Natural killer cell (primary cell): ENCODE results near the gene TRIM26. TPM values are rescaled to one million over a fixed set of nuclear protein-coding genes. Genes with fewer than 3 reads are reported as not detected.
A peak's percentile ranks its signal among the peaks of the same experiment; 100 is the strongest.

Experiments used
- ATAC-seq, 3 donors: fragments of 150-1000 bp in 2 of 3; fragments of 200-7000 bp in 1 of 3; cut with Tn5 transposase; 1 replicate in 1 of 3; 2 replicates in 2 of 3; pipeline ENCODE4 v1.10.0; 2021; ENCODE audit warnings: mild to moderate bottlenecking in 2 of 3, moderate library complexity in 2 of 3
- DNase-seq, 2 donors: peaks; one replicate each; pipeline versions ENCODE4 v3.0.0 to v3.0.0-alpha.2; 2013 to 2021; ENCODE audit warnings: mixed read lengths in 1 of 2
- H3K27ac ChIP-seq: one replicate; pipeline ENCODE4 v1.5.1; 2013; ENCODE audit warnings: mild to moderate bottlenecking, low read length
- H3K27me3 ChIP-seq: one replicate; pipeline ENCODE4 v1.6.1; 2013; ENCODE audit warnings: low read length; ENCODE audit not compliant: control insufficient read depth, insufficient read depth
- H3K36me3 ChIP-seq: one replicate; pipeline ENCODE4 v1.6.1; 2013; ENCODE audit warnings: low read length; ENCODE audit not compliant: control insufficient read depth, insufficient read depth
- H3K4me1 ChIP-seq: one replicate; pipeline ENCODE4 v1.6.1; 2013; ENCODE audit warnings: low read length; ENCODE audit not compliant: control insufficient read depth, insufficient read depth
- H3K4me3 ChIP-seq: one replicate; pipeline ENCODE4 v1.5.1; 2013; ENCODE audit warnings: low read length
- H3K9me3 ChIP-seq: one replicate; pipeline ENCODE4 v1.6.1; 2013; ENCODE audit warnings: low read length; ENCODE audit not compliant: control insufficient read depth, insufficient read depth
- H3K27ac Mint-ChIP-seq, 2 donors: one replicate each; pipeline ENCODE4 v1.8.0; 2022; ENCODE audit warnings: mild to moderate bottlenecking in 2 of 2, mixed read lengths in 2 of 2, moderate library complexity in 1 of 2
- H3K27me3 Mint-ChIP-seq, 2 donors: one replicate each; pipeline ENCODE4 v1.8.0; 2022; ENCODE audit warnings: low read depth in 2 of 2, mixed read lengths in 2 of 2
- H3K36me3 Mint-ChIP-seq: one replicate; pipeline ENCODE4 v1.8.0; 2022; ENCODE audit warnings: mixed read lengths
- H3K4me1 Mint-ChIP-seq, 2 donors: one replicate each; pipeline ENCODE4 v1.8.0; 2022; ENCODE audit warnings: mixed read lengths in 2 of 2
- H3K4me3 Mint-ChIP-seq: one replicate; pipeline ENCODE4 v1.8.0; 2022; ENCODE audit warnings: mild to moderate bottlenecking, moderate library complexity, mixed read lengths
- H3K9me3 Mint-ChIP-seq, 2 donors: one replicate each; pipeline ENCODE4 v1.8.0; 2022; ENCODE audit warnings: mixed read lengths in 2 of 2
- WGBS: methylation state at CpG from one replicate; pipeline ENCODE4 v1.1.7; 2013; ENCODE audit warnings: missing lambda C conversion rate; ENCODE audit not compliant: insufficient coverage; 5-methylcytosine and 5-hydroxymethylcytosine counted together
- intact Hi-C: fragments of 100-400 bp; cut with micrococcal nuclease; formaldehyde crosslinking; loops from one replicate; pipeline ENCODE4 v1.14.2; 2022
- total RNA-seq, 4 donors: library from RNA; stranded (reverse); fragments of 120-200 nt in 1 of 4; gene quantifications; one replicate each; pipeline versions ENCODE4 v1.2.3 to v1.2.4, GENCODE V29; 2013 to 2022
- TF ChIP-seq, protein P1 (sequence below): fragments of 200-600 bp; IDR thresholded peaks from one replicate; pipeline ENCODE4 v1.8.0; 2022; ENCODE audit warnings: antibody characterized with exemption

Gene TRIM26
- total RNA-seq, 3 donors from 2014 or later (not counting 1 experiment from before 2014, with no cell fraction given) = 69.3 to 73.7 (median 71.6) TPM

GRCh38 chr6:30171677-30172471 lies 41.3 kb downstream of the TRIM26 start:
- peaks cover 0 to 6% of the 10 kb centered on the region in 2 donors for H3K4me1 Mint-ChIP-seq
- Histone ChIP-seq H3K4me1 (peaks cover 11% of the 10 kb centered on the region), H3K27me3 (peaks cover 27% of the 10 kb centered on the region), H3K27ac (no peak overlapping the region), H3K36me3 (no peaks in the 10 kb centered on the region), H3K9me3 (no peaks in the 10 kb centered on the region), H3K4me3 (no peak overlapping the region)
- ATAC-seq (peak in 2 of 3 donors; percentile 51 to 70), DNase-seq (peak in 1 of 2 donors; percentile 19)
- no peak overlapping the region for H3K4me3 Mint-ChIP-seq
- WGBS = 6% methylated on average over 62 of the region's 62 CpGs
- intact Hi-C loops = no loop called here
- TF ChIP-seq, protein P1, sequence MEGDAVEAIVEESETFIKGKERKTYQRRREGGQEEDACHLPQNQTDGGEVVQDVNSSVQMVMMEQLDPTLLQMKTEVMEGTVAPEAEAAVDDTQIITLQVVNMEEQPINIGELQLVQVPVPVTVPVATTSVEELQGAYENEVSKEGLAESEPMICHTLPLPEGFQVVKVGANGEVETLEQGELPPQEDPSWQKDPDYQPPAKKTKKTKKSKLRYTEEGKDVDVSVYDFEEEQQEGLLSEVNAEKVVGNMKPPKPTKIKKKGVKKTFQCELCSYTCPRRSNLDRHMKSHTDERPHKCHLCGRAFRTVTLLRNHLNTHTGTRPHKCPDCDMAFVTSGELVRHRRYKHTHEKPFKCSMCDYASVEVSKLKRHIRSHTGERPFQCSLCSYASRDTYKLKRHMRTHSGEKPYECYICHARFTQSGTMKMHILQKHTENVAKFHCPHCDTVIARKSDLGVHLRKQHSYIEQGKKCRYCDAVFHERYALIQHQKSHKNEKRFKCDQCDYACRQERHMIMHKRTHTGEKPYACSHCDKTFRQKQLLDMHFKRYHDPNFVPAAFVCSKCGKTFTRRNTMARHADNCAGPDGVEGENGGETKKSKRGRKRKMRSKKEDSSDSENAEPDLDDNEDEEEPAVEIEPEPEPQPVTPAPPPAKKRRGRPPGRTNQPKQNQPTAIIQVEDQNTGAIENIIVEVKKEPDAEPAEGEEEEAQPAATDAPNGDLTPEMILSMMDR = no peak
- H3K27ac Mint-ChIP-seq = peak overlapping the region in 1 of 2 donors; percentile 48
- no peaks in the 10 kb centered on the region for H3K9me3 Mint-ChIP-seq
- no peaks in the 10 kb centered on the region for H3K36me3 Mint-ChIP-seq
- peaks cover 45 to 75% of the 10 kb centered on the region in 2 donors for H3K27me3 Mint-ChIP-seq

GRCh38 chr6:30169658-30170614 lies 43.3 kb downstream of the TRIM26 start:
- TF ChIP-seq, protein P1 = peak; percentile 74
- Histone ChIP-seq H3K27ac (no peak overlapping the region), H3K4me3 (no peak overlapping the region), H3K36me3 (no peaks in the 10 kb centered on the region), H3K4me1 (peaks cover 11% of the 10 kb centered on the region), H3K9me3 (no peaks in the 10 kb centered on the region), H3K27me3 (peaks cover 25% of the 10 kb centered on the region)
- H3K36me3 Mint-ChIP-seq = no peaks in the 10 kb centered on the region
- no peak overlapping the region for H3K27ac Mint-ChIP-seq
- intact Hi-C loops = loop anchor here (1.0 kb wide), 1 partner anchor 67 kb away; no protein-coding TSS in a partner anchor
- 40% methylated on average over 5 of the region's 7 CpGs for WGBS
- no peak overlapping the region for H3K4me3 Mint-ChIP-seq
- no peaks in the 10 kb centered on the region for H3K9me3 Mint-ChIP-seq
- peaks cover 0 to 6% of the 10 kb centered on the region in 2 donors for H3K4me1 Mint-ChIP-seq
- DNase-seq (peak in 1 of 2 donors; percentile 71), ATAC-seq (peak; percentile 72 to 83 (median 78))
- H3K27me3 Mint-ChIP-seq = peaks cover 43 to 68% of the 10 kb centered on the region in 2 donors

DNA sequence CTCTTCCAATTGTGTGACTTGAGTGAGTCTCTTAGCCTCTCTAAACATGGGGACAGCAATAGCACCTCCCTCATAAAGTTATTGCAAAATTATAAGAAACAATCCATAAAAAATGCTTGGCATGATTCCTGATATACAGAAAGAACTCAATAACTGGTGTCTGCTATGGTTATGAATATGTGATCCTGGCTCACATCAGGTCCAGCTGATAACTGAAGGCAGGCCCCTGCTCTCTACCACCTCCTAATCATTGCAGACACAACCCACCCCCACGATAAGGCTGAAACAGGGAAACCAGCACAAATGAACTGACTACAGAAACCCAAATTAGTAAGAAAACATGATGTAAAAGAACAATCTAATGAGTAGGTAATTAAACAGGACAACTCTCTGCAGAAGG lies 44.5 kb downstream of the TRIM26 start:
- Histone ChIP-seq H3K27ac (no peak overlapping the region), H3K4me1 (peaks cover 11% of the 10 kb centered on the region), H3K27me3 (peaks cover 25% of the 10 kb centered on the region), H3K36me3 (no peaks in the 10 kb centered on the region), H3K9me3 (no peaks in the 10 kb centered on the region), H3K4me3 (no peak overlapping the region)
- no CpG with 5 or more reads among the region's 1 CpG for WGBS
- ATAC-seq (no peak), DNase-seq (no peak)
- H3K27ac Mint-ChIP-seq = no peak overlapping the region
- peaks cover 0 to 6% of the 10 kb centered on the region in 2 donors for H3K4me1 Mint-ChIP-seq
- intact Hi-C loops = no loop called here
- H3K36me3 Mint-ChIP-seq = no peaks in the 10 kb centered on the region
- no peak overlapping the region for H3K4me3 Mint-ChIP-seq
- H3K27me3 Mint-ChIP-seq = peaks cover 46 to 65% of the 10 kb centered on the region in 2 donors
- H3K9me3 Mint-ChIP-seq = no peaks in the 10 kb centered on the region
- TF ChIP-seq, protein P1 = no peak
